ENCODE data around the gene ORM1.
"Not testable (repeated sequence)": the region's sequence is repeated elsewhere in the genome, so short reads cannot be mapped to it uniquely, and the experiment has no call there.

Gene ORM1

GRCh38 chr9:114322831-114323531, at the start of gene ORM1:
Gene ORM1, plus strand, starts transcription at chr9:114323098. Its CDS starts 36 bp downstream, at chr9:114323134.
- not testable (repeated sequence) for DNase-seq

- DNase-seq: no peak
Observed at GRCh38 chr9:114273461-114273881, 49.4 kb upstream of the ORM1 start.

- DNase-seq: no peak
Observed at GRCh38 chr9:114274217-114274616, 48.7 kb upstream of the ORM1 start.

- DNase-seq: no peak
Observed at GRCh38 chr9:114275246-114276004, 47.5 kb upstream of the ORM1 start.

GRCh38 chr9:114276908-114277821, 45.7 kb upstream of the ORM1 start:
- DNase-seq: peak; percentile 71

- no peak for DNase-seq
Observed at GRCh38 chr9:114278356-114278755, 44.5 kb upstream of the ORM1 start.

GRCh38 chr9:114278881-114279570, 43.9 kb upstream of the ORM1 start:
- DNase-seq: peak; percentile 55

GRCh38 chr9:114279693-114280092, 43.2 kb upstream of the ORM1 start:
- DNase-seq: no peak

GRCh38 chr9:114280636-114281472, 42.0 kb upstream of the ORM1 start:
- DNase-seq: no peak

GRCh38 chr9:114281473-114282103, 41.3 kb upstream of the ORM1 start:
- DNase-seq: peak; percentile 36

GRCh38 chr9:114282104-114282485, 40.8 kb upstream of the ORM1 start:
- DNase-seq: no peak

- DNase-seq: no peak
Observed at GRCh38 chr9:114282507-114282906, 40.4 kb upstream of the ORM1 start.

GRCh38 chr9:114282926-114283325, 40.0 kb upstream of the ORM1 start:
- peak; percentile 19 for DNase-seq

- DNase-seq: no peak
Observed at GRCh38 chr9:114283551-114284111, 39.3 kb upstream of the ORM1 start.

- no peak for DNase-seq
Observed at GRCh38 chr9:114284316-114285060, 38.4 kb upstream of the ORM1 start.

- DNase-seq: peak; percentile 71
Observed at GRCh38 chr9:114285166-114285867, 37.6 kb upstream of the ORM1 start.

- DNase-seq: no peak
Observed at GRCh38 chr9:114286146-114286679, 36.7 kb upstream of the ORM1 start.

GRCh38 chr9:114287001-114287762, 35.7 kb upstream of the ORM1 start:
- DNase-seq: no peak
